Measurements from ENCODE around the gene HKDC1. TPM values are rescaled to one million over a fixed set of nuclear protein-coding genes. Genes with fewer than 3 reads are reported as not detected.

The HKDC1 gene
- polyA plus RNA-seq, 1 of the 3 experiments (the other 2 are of a cell fraction) = 0.10 TPM

DNA sequence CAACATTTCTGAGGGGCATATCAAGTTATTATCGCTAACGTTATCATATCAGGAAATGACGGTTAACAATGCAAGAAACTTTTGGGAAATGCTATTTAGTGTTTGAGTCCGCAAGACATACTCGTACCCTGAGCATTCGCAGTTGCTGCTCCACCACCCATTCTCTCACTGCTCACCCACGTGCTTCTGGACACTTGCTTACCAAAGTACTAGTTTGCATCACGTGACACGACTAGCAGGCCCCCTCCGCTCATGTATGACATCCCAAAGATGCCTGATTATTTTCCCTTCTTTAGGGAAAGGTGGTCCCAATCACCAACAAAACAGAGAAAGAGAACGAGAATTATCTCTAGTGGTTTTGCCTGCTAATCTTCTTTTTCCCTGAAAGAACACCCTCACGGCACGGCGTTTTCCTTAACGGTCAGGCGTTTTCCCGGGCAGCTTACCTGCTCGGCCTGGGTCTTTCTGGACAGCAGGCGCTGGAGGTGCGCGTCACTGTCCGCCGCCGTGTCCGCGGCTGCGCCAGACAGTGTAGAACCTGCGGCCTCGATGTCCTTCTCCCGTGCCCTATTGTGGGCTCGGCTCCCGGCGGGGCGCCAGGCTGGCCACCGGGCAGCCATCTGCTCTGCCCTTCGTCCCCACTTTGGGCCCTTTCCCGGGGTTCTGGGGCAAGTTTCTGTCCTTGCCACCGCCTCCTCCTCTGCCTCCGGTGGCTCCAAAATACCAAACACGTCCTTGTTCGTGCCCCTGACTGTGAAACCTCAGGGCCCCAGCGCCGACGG, 40.2 kb upstream of the HKDC1 start, which contains the start of gene SUPV3L1:
Gene SUPV3L1, plus strand, starts transcription at position 492 of the 782 bp plus-strand sequence. Its CDS starts 58 bp downstream, at position 550.
- Histone ChIP-seq H3K36me3 (replicated peaks in 1 of 2; ENCODE audit: control insufficient read depth in 1 of 2, insufficient read depth in 2 of 2, low read length in 1 of 2) (peaks cover 3 to 4% of the 10 kb centered on the region in 2 experiments), H4K20me1 (ENCODE audit: insufficient read depth) (no peaks in the 10 kb centered on the region), H3K4me3 (ENCODE audit: low read depth in 2 of 2, low read length in 1 of 2) (peak within 1 kb of the TSS; percentile 84 to 95), H3K9me2 (no peaks in the 10 kb centered on the region), H3K27me3 (ENCODE audit: insufficient read depth) (no peaks in the 10 kb centered on the region), H3K27ac (ENCODE audit: low read depth in 2 of 2, low read length in 1 of 2) (peak within 1 kb of the TSS; percentile 88 to 98), H3K4me1 (ENCODE audit: control insufficient read depth in 1 of 2, insufficient read depth in 2 of 2, low read depth in 1 of 2, low read length in 1 of 2) (peaks cover 0 to 9% of the 10 kb centered on the region in 2 experiments; a peak in 2 of 4 replicates), H3K4me2 (peak within 1 kb of the TSS; percentile 82), H3K79me2 (ENCODE audit: insufficient read depth) (peaks cover 49% of the 10 kb centered on the region), H2AFZ (ENCODE audit: low read depth) (peak within 1 kb of the TSS; percentile 58), H3K9me3 (no peaks in the 10 kb centered on the region), H3F3A (replicated peaks; ENCODE audit: insufficient read depth) (no peaks in the 10 kb centered on the region), H3K9ac (peak within 1 kb of the TSS; percentile 91)
- ChIA-PET CTCF (no interaction called here), POLR2A (interaction anchor here (1.0 to 1.4 kb wide), 2 partner anchors 29 to 224 kb away, joined by 4 read pairs; partner anchors contain the start of gene DDX21)
- TF ChIP-seq CHD2 (IDR thresholded peaks at IDR 0.05; ENCODE audit: low read length, partially characterized antibody) (peak; percentile 22), POLR2AphosphoS5 (IDR thresholded peaks at IDR 0.05; ENCODE audit: low read depth, low read length) (peak; percentile 71), TAF1 (IDR thresholded peaks at IDR 0.05; ENCODE audit: borderline replicate concordance, low read depth, low read length) (peak; percentile 49; the same call in 1 of the 2 replicates), RXRA (IDR thresholded peaks at IDR 0.05; ENCODE audit: borderline replicate concordance, low read depth) (no peak), ZBTB33 (IDR thresholded peaks at IDR 0.05; ENCODE audit: borderline replicate concordance, low read depth) (no peak), MAX (IDR thresholded peaks at IDR 0.05; ENCODE audit: low read depth) (peak; percentile 100), NFIC (IDR thresholded peaks at IDR 0.05; ENCODE audit: borderline replicate concordance) (no peak), MXI1 (IDR thresholded peaks at IDR 0.05; ENCODE audit: low read depth, low read length) (peak; percentile 100), TCF12 (IDR thresholded peaks at IDR 0.05) (no peak), EZH2phosphoT487 (IDR thresholded peaks at IDR 0.05; ENCODE audit: borderline replicate concordance, low read depth) (no peak), ELF1 (IDR thresholded peaks at IDR 0.05) (0 out of 2 replicates have a peak, but pooled peaks have one; percentile 41), GATA2 (CRISPR knock-in tag; IDR thresholded peaks at IDR 0.05) (no peak), NRF1 (IDR thresholded peaks at IDR 0.05; ENCODE audit: low read depth, low read length) (peak; percentile 60), USF2 (IDR thresholded peaks at IDR 0.05; ENCODE audit: borderline replicate concordance, low read depth, low read length) (peak; percentile 94), TEAD4 (IDR thresholded peaks at IDR 0.05; ENCODE audit: borderline replicate concordance, insufficient read depth) (no peak), SIN3A (IDR thresholded peaks at IDR 0.05; ENCODE audit: borderline replicate concordance, low read depth, low read length) (peak; percentile 97), JUND (IDR thresholded peaks at IDR 0.05) (peak; percentile 4; the same call in 1 of the 2 replicates)
- TF ChIP-seq, protein P1, sequence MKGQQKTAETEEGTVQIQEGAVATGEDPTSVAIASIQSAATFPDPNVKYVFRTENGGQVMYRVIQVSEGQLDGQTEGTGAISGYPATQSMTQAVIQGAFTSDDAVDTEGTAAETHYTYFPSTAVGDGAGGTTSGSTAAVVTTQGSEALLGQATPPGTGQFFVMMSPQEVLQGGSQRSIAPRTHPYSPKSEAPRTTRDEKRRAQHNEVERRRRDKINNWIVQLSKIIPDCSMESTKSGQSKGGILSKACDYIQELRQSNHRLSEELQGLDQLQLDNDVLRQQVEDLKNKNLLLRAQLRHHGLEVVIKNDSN (IDR thresholded peaks at IDR 0.05; ENCODE audit: borderline replicate concordance, low read depth) = peak; percentile 98
- TF ChIP-seq, protein P2, sequence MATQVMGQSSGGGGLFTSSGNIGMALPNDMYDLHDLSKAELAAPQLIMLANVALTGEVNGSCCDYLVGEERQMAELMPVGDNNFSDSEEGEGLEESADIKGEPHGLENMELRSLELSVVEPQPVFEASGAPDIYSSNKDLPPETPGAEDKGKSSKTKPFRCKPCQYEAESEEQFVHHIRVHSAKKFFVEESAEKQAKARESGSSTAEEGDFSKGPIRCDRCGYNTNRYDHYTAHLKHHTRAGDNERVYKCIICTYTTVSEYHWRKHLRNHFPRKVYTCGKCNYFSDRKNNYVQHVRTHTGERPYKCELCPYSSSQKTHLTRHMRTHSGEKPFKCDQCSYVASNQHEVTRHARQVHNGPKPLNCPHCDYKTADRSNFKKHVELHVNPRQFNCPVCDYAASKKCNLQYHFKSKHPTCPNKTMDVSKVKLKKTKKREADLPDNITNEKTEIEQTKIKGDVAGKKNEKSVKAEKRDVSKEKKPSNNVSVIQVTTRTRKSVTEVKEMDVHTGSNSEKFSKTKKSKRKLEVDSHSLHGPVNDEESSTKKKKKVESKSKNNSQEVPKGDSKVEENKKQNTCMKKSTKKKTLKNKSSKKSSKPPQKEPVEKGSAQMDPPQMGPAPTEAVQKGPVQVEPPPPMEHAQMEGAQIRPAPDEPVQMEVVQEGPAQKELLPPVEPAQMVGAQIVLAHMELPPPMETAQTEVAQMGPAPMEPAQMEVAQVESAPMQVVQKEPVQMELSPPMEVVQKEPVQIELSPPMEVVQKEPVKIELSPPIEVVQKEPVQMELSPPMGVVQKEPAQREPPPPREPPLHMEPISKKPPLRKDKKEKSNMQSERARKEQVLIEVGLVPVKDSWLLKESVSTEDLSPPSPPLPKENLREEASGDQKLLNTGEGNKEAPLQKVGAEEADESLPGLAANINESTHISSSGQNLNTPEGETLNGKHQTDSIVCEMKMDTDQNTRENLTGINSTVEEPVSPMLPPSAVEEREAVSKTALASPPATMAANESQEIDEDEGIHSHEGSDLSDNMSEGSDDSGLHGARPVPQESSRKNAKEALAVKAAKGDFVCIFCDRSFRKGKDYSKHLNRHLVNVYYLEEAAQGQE (IDR thresholded peaks at IDR 0.05; ENCODE audit: low read depth, low read length) = peak; percentile 52; the same call in 1 of the 2 replicates
- WGBS (ENCODE audit: low lambda C conversion rate) = 1% methylated on average over 41 of the region's 44 CpGs
- DNase-seq = peak; percentile 93

Data from SK-N-SH (cell line).